Hepatocyte (in vitro differentiated cells): Measurements from ENCODE around the gene LSS.

Experiments used
- CTCF ChIP-seq: fragments of 200-600 bp; sonication (generic); IDR thresholded peaks from 2 replicates; pipeline ENCODE4 v1.5.1; 2016; ENCODE audit warnings: antibody characterized with exemption, mild to moderate bottlenecking; ENCODE audit not compliant: poor library complexity
- EZH2 ChIP-seq: fragments of 200-600 bp; sonication (generic); IDR thresholded peaks from 2 replicates; pipeline ENCODE4 v1.6.1; 2016; ENCODE audit warnings: antibody characterized with exemption, mild to moderate bottlenecking, borderline replicate concordance

GRCh38 chr21:46146856-46147255 is 81.7 kb downstream of the LSS start:
- no peak for TF ChIP-seq CTCF
- TF ChIP-seq EZH2 = no peak
